GM12891 (cell line): Measurements from ENCODE around the gene CCDC102A.

Experiments
- POLR2A ChIP-seq: IDR thresholded peaks from 2 replicates; pipeline ENCODE4 v1.6.1; 2011; ENCODE audit warnings: low read depth, low read length, control low read depth
- POLR2AphosphoS5 ChIP-seq: IDR thresholded peaks from 2 replicates; pipeline ENCODE4 v1.6.1; 2011; ENCODE audit warnings: low read depth, low read length, control low read depth
- TAF1 ChIP-seq: IDR thresholded peaks from 2 replicates; pipeline ENCODE4 v1.6.1; 2011; ENCODE audit warnings: low read depth, low read length, control low read depth

DNA sequence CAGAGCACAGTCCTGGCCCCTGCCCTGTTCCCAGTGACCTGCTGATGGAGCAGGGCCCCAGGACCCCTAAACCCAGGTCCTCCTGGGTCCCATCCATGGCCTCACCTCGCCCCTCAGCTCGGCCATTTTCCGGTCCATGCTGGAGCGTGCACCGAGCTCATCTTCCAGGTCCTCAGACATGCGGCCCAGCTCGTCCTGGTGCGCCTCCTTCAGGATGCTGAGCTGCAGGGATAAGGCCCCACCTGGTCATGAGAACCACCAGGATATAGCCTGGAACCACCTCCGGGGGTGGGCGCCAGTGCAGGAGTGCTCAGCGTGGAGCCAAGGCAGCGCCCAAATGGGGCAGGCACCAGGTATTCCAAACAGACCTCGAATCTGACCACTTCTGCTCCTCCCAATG, 17.9 kb downstream of the CCDC102A start:
- no peak for TF ChIP-seq POLR2AphosphoS5
- no peak for TF ChIP-seq POLR2A
- no peak for TF ChIP-seq TAF1
